Stromal cell of bone marrow (primary cell): ENCODE data around the gene SAP30BP.

ENCODE experiments used
- DNase-seq: peaks from one replicate; pipeline ENCODE4 v3.0.0-alpha.2; 2012; ENCODE audit warnings: low read depth

SAP30BP gene

GRCh38 chr17:75649687-75650086 lies 17.5 kb upstream of the SAP30BP start:
- DNase-seq = no peak

- DNase-seq = no peak
These were observed 16.3 kb upstream of the SAP30BP start for GRCh38 chr17:75650874-75651273.

GRCh38 chr17:75652341-75652740 lies 14.8 kb upstream of the SAP30BP start:
- no peak for DNase-seq

- DNase-seq = no peak
These were observed 14.1 kb upstream of the SAP30BP start for GRCh38 chr17:75652934-75653549.

GRCh38 chr17:75654176-75654575 lies 13.0 kb upstream of the SAP30BP start:
- DNase-seq = no peak

GRCh38 chr17:75658237-75658636 lies 8.9 kb upstream of the SAP30BP start:
- no peak for DNase-seq

GRCh38 chr17:75661531-75661930 lies 5.6 kb upstream of the SAP30BP start:
- no peak for DNase-seq

GRCh38 chr17:75662511-75662910 lies 4.6 kb upstream of the SAP30BP start:
- no peak for DNase-seq

GRCh38 chr17:75664099-75664549 lies 3.0 kb upstream of the SAP30BP start:
- DNase-seq = no peak

GRCh38 chr17:75665981-75666380 lies 1.2 kb upstream of the SAP30BP start:
- no peak for DNase-seq

- no peak for DNase-seq
These were observed 687 bp downstream of the SAP30BP start for GRCh38 chr17:75667825-75668224.

GRCh38 chr17:75668489-75668888 lies 1.4 kb downstream of the SAP30BP start:
- no peak for DNase-seq

GRCh38 chr17:75670868-75671267 lies 3.7 kb downstream of the SAP30BP start:
- no peak for DNase-seq

- no peak for DNase-seq
These were observed 4.9 kb downstream of the SAP30BP start for GRCh38 chr17:75672011-75672410.

GRCh38 chr17:75673487-75673886 lies 6.3 kb downstream of the SAP30BP start:
- no peak for DNase-seq

GRCh38 chr17:75676461-75676860 lies 9.3 kb downstream of the SAP30BP start:
- DNase-seq = no peak

- no peak for DNase-seq
These were observed 12.6 kb downstream of the SAP30BP start for GRCh38 chr17:75679706-75680211.

GRCh38 chr17:75680431-75680830 lies 13.3 kb downstream of the SAP30BP start:
- DNase-seq = no peak

- no peak for DNase-seq
These were observed 14.2 kb downstream of the SAP30BP start for GRCh38 chr17:75681289-75681688.

- no peak for DNase-seq
These were observed 16.4 kb downstream of the SAP30BP start for GRCh38 chr17:75683583-75683982.

- DNase-seq = no peak
These were observed 17.1 kb downstream of the SAP30BP start for GRCh38 chr17:75684249-75684648.

GRCh38 chr17:75684924-75685323 lies 17.8 kb downstream of the SAP30BP start:
- no peak for DNase-seq

- no peak for DNase-seq
These were observed 18.4 kb downstream of the SAP30BP start for GRCh38 chr17:75685499-75685898.

- DNase-seq = no peak
These were observed 21.2 kb downstream of the SAP30BP start for GRCh38 chr17:75688209-75688825.
